GM19452 (cell line): ENCODE measurements around the gene TMBIM1.
"Not testable (repeated sequence)": the region's sequence is repeated elsewhere in the genome, so short reads cannot be mapped to it uniquely, and the experiment has no call there.

Source experiments
- ATAC-seq: cut with Tn5 transposase; IDR thresholded peaks from one replicate; pipeline ENCODE4 v1.9.1; 2021; ENCODE audit not compliant: unreplicated experiment

The TMBIM1 gene

GRCh38 chr2:218318241-218318640 lies 25.9 kb upstream of the TMBIM1 start:
- no peak for ATAC-seq

GRCh38 chr2:218317835-218318234 lies 25.5 kb upstream of the TMBIM1 start:
- ATAC-seq = no peak

GRCh38 chr2:218317303-218317630 lies 25.0 kb upstream of the TMBIM1 start:
- no peak for ATAC-seq

- no peak for ATAC-seq
Observed at GRCh38 chr2:218315397-218315796, 23.1 kb upstream of the TMBIM1 start.

GRCh38 chr2:218314764-218315163 lies 22.5 kb upstream of the TMBIM1 start:
- not testable (repeated sequence) for ATAC-seq

- no peak for ATAC-seq
Observed at GRCh38 chr2:218313356-218313755, 21.1 kb upstream of the TMBIM1 start.

- ATAC-seq = no peak
Observed at GRCh38 chr2:218312267-218312756, 20.0 kb upstream of the TMBIM1 start.

GRCh38 chr2:218311541-218312266 lies 19.4 kb upstream of the TMBIM1 start:
- not testable (repeated sequence) for ATAC-seq

- no peak for ATAC-seq
Observed at GRCh38 chr2:218310853-218311540, 18.7 kb upstream of the TMBIM1 start.

- ATAC-seq = no peak
Observed at GRCh38 chr2:218307415-218308090, 15.2 kb upstream of the TMBIM1 start.

- ATAC-seq = no peak
Observed at GRCh38 chr2:218306184-218306920, 14.0 kb upstream of the TMBIM1 start.

GRCh38 chr2:218305383-218305782 lies 13.1 kb upstream of the TMBIM1 start:
- ATAC-seq = no peak

GRCh38 chr2:218301176-218301819 lies 9.0 kb upstream of the TMBIM1 start:
- no peak for ATAC-seq

- no peak for ATAC-seq
Observed at GRCh38 chr2:218300141-218300540, 7.8 kb upstream of the TMBIM1 start.

- ATAC-seq = no peak
Observed at GRCh38 chr2:218298314-218298875, 6.1 kb upstream of the TMBIM1 start.

- ATAC-seq = no peak
Observed at GRCh38 chr2:218296847-218297246, 4.5 kb upstream of the TMBIM1 start.

GRCh38 chr2:218296200-218296599 lies 3.9 kb upstream of the TMBIM1 start:
- ATAC-seq = no peak

GRCh38 chr2:218295029-218295428 lies 2.7 kb upstream of the TMBIM1 start:
- ATAC-seq = no peak

GRCh38 chr2:218294430-218295022 lies 2.2 kb upstream of the TMBIM1 start:
- ATAC-seq = no peak
